ENCODE results near the gene FANCI. TPM values are rescaled to one million over a fixed set of nuclear protein-coding genes. Genes with fewer than 3 reads are reported as not detected.

Gene FANCI
- total and polyA plus RNA-seq, 2 of the 13 experiments (the other 11 are each of a cell fraction or from before 2014, with no cell fraction given): 15.7 to 68.8 TPM

GRCh38 chr15:89358755-89359439 lies 115.1 kb downstream of the FANCI start (continued):
- TF ChIP-seq TFE3 (CRISPR knock-in tag; IDR thresholded peaks at IDR 0.05) (0 out of 2 replicates have a peak, but pooled peaks have one; percentile 18), POGZ (CRISPR knock-in tag; IDR thresholded peaks at IDR 0.05) (no peak), NFE2L1 (CRISPR knock-in tag; IDR thresholded peaks at IDR 0.05; ENCODE audit: borderline replicate concordance) (no peak), XRCC5 (optimal IDR thresholded peaks at IDR 0.05; ENCODE audit: low read length) (peak; percentile 76), ZNF451 (CRISPR knock-in tag; IDR thresholded peaks at IDR 0.05) (no peak), ZNF253 (CRISPR knock-in tag; IDR thresholded peaks at IDR 0.05; ENCODE audit: borderline replicate concordance) (no peak), ZNF30 (CRISPR knock-in tag; IDR thresholded peaks at IDR 0.05) (no peak), ATF2 (CRISPR knock-in tag; IDR thresholded peaks at IDR 0.05) (0 out of 2 replicates have a peak, but pooled peaks have one; percentile 20), GMEB1 (CRISPR knock-in tag; IDR thresholded peaks at IDR 0.05; ENCODE audit: borderline replicate concordance) (0 out of 2 replicates have a peak, but pooled peaks have one; percentile 28), ZSCAN20 (CRISPR knock-in tag; IDR thresholded peaks at IDR 0.05; ENCODE audit: borderline replicate concordance) (no peak), ZFP36 (IDR thresholded peaks at IDR 0.05; ENCODE audit: borderline replicate concordance, low read depth, low read length, partially characterized antibody) (no peak), HOXA5 (CRISPR knock-in tag; IDR thresholded peaks at IDR 0.05) (0 out of 2 replicates have a peak, but pooled peaks have one; percentile 50), ARID4A (CRISPR knock-in tag; IDR thresholded peaks at IDR 0.05; ENCODE audit: borderline replicate concordance) (peak; percentile 20; the same call in 1 of the 2 replicates), ZNF792 (CRISPR knock-in tag; IDR thresholded peaks at IDR 0.05) (0 out of 2 replicates have a peak, but pooled peaks have one; percentile 20), ZFP90 (CRISPR knock-in tag; IDR thresholded peaks at IDR 0.05; ENCODE audit: borderline replicate concordance) (0 out of 2 replicates have a peak, but pooled peaks have one; percentile 37), MTF2 (CRISPR knock-in tag; IDR thresholded peaks at IDR 0.05; ENCODE audit: borderline replicate concordance) (peak; percentile 88), PATZ1 (CRISPR knock-in tag; IDR thresholded peaks at IDR 0.05) (peak; percentile 38)

Measured in HepG2 (cell line).